ENCODE data around the gene IRF5.
A peak's percentile ranks its signal among the peaks of the same experiment; 100 is the strongest.

The IRF5 gene

DNA sequence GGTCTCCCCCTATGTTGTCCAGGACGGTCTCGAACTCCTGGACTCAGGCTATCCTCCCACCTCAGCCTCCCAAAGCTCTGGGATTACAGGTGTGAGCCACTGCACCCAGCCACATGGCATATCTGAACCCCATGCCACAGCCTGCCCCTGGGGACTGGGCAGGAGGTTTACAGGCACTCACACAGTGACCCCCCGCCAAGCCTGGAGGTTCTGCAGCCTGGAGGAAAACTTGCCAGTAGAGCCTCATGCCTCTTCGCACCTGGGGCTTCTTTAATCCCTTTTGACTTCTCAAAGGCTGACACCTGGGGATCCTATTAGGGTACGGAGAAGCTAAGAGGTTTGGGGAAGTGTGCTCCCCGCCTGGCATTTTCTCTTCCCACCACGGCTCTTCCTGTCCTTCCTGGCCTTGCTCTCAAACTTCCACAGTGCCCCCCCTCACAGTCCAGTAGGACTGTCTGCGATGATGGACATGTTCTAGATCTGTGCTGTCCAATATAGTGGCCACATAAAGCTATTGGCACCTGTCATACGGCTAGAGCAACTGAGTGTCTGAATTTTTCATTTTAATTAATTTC, 15.8 kb upstream of the IRF5 start:
- Histone ChIP-seq H3K4me3 (ENCODE audit: severe bottlenecking) (no peak overlapping the region), H3K9me3 (ENCODE audit: severe bottlenecking) (no peaks in the 10 kb centered on the region), H3K36me3 (ENCODE audit: low read depth) (no peaks in the 10 kb centered on the region), H3K27me3 (ENCODE audit: insufficient read depth, poor library complexity, severe bottlenecking) (peaks cover 11% of the 10 kb centered on the region), H3K27ac (ENCODE audit: poor library complexity, severe bottlenecking) (no peak overlapping the region), H3K4me1 (ENCODE audit: insufficient read depth, poor library complexity, severe bottlenecking) (no peaks in the 10 kb centered on the region)
- DNase-seq (ENCODE audit: low spot score) (peak; percentile 28), ATAC-seq (ENCODE audit: low read depth) (no peak)
- TF ChIP-seq, protein P1, sequence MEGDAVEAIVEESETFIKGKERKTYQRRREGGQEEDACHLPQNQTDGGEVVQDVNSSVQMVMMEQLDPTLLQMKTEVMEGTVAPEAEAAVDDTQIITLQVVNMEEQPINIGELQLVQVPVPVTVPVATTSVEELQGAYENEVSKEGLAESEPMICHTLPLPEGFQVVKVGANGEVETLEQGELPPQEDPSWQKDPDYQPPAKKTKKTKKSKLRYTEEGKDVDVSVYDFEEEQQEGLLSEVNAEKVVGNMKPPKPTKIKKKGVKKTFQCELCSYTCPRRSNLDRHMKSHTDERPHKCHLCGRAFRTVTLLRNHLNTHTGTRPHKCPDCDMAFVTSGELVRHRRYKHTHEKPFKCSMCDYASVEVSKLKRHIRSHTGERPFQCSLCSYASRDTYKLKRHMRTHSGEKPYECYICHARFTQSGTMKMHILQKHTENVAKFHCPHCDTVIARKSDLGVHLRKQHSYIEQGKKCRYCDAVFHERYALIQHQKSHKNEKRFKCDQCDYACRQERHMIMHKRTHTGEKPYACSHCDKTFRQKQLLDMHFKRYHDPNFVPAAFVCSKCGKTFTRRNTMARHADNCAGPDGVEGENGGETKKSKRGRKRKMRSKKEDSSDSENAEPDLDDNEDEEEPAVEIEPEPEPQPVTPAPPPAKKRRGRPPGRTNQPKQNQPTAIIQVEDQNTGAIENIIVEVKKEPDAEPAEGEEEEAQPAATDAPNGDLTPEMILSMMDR (IDR thresholded peaks at IDR 0.05; ENCODE audit: poor library complexity, severe bottlenecking): no peak

DNA sequence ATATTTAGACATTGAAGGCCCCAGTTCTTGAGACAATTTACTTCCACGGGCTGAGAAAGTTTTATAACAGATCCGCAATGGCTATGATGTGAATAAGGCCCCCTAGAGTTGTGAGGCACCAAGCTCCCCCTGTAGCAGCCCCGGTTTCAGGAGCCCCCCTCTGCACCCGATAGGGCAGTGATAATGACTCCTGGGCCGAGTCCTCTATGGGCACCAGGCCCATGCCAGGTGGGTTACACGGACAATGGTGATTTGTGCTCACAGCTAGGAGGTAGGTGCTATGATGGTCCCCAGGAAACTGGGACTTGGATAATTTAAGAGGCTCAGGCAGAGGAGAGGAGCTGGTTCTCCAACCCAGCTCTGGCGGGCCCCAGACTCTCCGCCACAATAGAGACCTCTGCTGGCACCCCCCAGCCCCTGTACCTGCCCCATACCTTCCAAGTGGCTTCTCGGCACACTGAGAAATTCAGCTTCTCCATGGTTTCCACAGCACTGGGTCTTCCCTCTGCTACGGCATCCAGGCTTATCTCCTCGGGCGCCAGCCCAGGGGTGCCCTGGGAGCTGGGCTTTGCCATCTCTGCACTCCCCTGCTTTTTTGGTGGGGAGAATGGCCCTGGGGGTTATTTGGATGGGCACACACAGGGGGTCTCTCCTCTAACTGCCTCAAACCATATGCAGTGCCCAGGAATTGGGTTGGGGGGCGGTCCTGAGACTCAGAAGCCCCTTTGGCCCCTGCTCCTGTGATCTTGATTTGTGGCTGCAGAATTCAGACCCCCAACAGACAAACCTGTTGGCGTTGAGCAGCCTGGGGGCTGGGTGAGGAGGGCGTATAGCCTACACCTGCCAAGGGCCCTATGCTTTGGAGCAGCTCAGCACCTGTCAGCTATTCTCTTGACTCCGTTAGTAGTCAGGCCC, 15.0 kb upstream of the IRF5 start:
- H3K27ac ChIP-seq (ENCODE audit: poor library complexity, severe bottlenecking): no peak overlapping the region
- ATAC-seq (ENCODE audit: low read depth) (no peak; the same call in 2 of the 3 replicates), DNase-seq (ENCODE audit: low spot score) (peak; percentile 23)
- H3K36me3 ChIP-seq (ENCODE audit: low read depth): no peaks in the 10 kb centered on the region
- no peak overlapping the region for H3K4me3 ChIP-seq (ENCODE audit: severe bottlenecking)
- H3K27me3 ChIP-seq (ENCODE audit: insufficient read depth, poor library complexity, severe bottlenecking): peaks cover 11% of the 10 kb centered on the region
- TF ChIP-seq, protein P1 (IDR thresholded peaks at IDR 0.05; ENCODE audit: poor library complexity, severe bottlenecking): no peak
- no peaks in the 10 kb centered on the region for H3K4me1 ChIP-seq (ENCODE audit: insufficient read depth, poor library complexity, severe bottlenecking)
- no peaks in the 10 kb centered on the region for H3K9me3 ChIP-seq (ENCODE audit: severe bottlenecking)

DNA sequence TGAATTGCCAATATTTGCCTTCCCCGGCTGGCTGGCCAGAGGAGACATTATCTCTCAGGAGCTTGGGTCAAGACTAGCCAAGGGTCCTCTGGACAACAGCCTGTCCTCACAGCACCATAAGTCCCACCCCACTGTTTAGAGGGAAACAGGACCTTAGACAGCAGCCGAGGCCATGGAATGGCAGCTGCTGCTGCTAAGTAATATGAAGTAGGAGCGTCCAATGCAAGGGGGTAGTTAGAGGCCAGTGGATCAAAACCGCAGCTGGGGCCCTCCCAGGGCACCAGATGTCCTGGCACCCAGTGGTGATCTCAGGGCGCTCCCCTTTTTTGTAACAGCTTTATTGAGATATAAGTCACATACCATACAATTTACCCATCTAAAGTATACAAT, 14.3 kb upstream of the IRF5 start:
- no peaks in the 10 kb centered on the region for H3K4me1 ChIP-seq (ENCODE audit: insufficient read depth, poor library complexity, severe bottlenecking)
- no peaks in the 10 kb centered on the region for H3K9me3 ChIP-seq (ENCODE audit: severe bottlenecking)
- peaks cover 11% of the 10 kb centered on the region for H3K27me3 ChIP-seq (ENCODE audit: insufficient read depth, poor library complexity, severe bottlenecking)
- no peaks in the 10 kb centered on the region for H3K36me3 ChIP-seq (ENCODE audit: low read depth)
- peak; percentile 11 for DNase-seq (ENCODE audit: low spot score)
- ATAC-seq (ENCODE audit: low read depth): no peak
- TF ChIP-seq, protein P1 (IDR thresholded peaks at IDR 0.05; ENCODE audit: poor library complexity, severe bottlenecking): no peak
- H3K4me3 ChIP-seq (ENCODE audit: severe bottlenecking): no peak overlapping the region
- no peak overlapping the region for H3K27ac ChIP-seq (ENCODE audit: poor library complexity, severe bottlenecking)

DNA sequence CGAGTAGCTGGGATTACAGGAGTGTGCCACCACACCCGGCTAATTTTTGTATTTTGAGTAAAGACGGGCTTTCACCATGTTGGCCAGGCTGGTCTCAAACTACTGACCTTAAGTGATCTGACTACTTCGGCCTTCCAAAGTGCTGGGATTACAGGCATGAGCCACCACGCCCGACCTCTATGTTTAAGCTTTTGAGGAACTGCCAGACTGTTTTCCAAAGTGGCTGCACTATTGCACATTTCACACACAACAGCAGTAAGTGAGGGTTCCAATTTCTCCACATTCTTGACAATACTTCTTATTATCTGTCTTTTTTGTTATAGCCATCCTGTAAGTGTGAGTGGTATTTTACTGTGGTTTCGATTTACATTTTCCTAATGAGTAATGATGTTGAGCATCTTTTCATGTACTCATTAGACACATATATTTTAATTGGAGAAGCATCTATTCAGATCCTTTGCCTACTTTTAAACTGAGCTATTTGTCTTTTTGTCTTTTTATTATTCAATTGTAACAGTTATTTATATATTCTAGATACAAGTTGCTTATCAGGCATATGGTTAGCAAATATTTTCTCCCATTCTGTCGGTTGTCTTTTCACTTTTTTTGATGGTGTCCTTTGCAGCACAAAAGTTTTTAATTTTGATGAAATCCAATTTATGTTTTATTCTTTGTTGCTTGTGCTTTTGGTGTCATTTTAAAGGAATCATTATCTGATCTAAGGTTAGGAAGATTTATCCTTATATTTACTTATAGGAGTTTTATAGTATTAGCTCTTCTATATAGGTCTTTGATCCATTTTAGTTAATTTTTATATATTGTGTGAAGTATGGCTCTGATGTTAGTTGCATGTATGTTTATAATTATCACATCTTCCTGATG, 12.8 kb upstream of the IRF5 start:
- no peak overlapping the region for H3K27ac ChIP-seq (ENCODE audit: poor library complexity, severe bottlenecking)
- H3K36me3 ChIP-seq (ENCODE audit: low read depth): no peaks in the 10 kb centered on the region
- ATAC-seq (ENCODE audit: low read depth) (no peak), DNase-seq (ENCODE audit: low spot score) (no peak)
- TF ChIP-seq, protein P1 (IDR thresholded peaks at IDR 0.05; ENCODE audit: poor library complexity, severe bottlenecking): no peak
- H3K9me3 ChIP-seq (ENCODE audit: severe bottlenecking): no peaks in the 10 kb centered on the region
- H3K4me3 ChIP-seq (ENCODE audit: severe bottlenecking): no peak overlapping the region
- peaks cover 11% of the 10 kb centered on the region for H3K27me3 ChIP-seq (ENCODE audit: insufficient read depth, poor library complexity, severe bottlenecking)
- no peaks in the 10 kb centered on the region for H3K4me1 ChIP-seq (ENCODE audit: insufficient read depth, poor library complexity, severe bottlenecking)

Data from RWPE2 (cell line).